ENCODE data around the gene EOLA2.
"Not testable (repeated sequence)": the region's sequence is repeated elsewhere in the genome, so short reads cannot be mapped to it uniquely, and the experiment has no call there.

EOLA2 gene

GRCh38 chrX:149898554-149898953, 39.7 kb downstream of the EOLA2 start:
- Histone ChIP-seq H3K4me3 (no peak overlapping the region), H3K27ac (no peak overlapping the region)
- TF ChIP-seq CTCF (IDR thresholded peaks at IDR 0.05) = no peak
- no peak for DNase-seq (ENCODE audit: low spot score)

GRCh38 chrX:149890828-149891227, 47.5 kb downstream of the EOLA2 start:
- H3K27ac ChIP-seq; DNase-seq (ENCODE audit: low spot score); H3K4me3 ChIP-seq: not testable (repeated sequence)

All from coronary artery (tissue), 2 donors.